HG03103 (cell line): ENCODE data around the gene ABCC9.

Experiments used
- ATAC-seq: cut with Tn5 transposase; IDR thresholded peaks from one replicate; pipeline ENCODE4 v1.9.1; 2021; ENCODE audit warnings: low read depth; ENCODE audit not compliant: unreplicated experiment

The ABCC9 gene

DNA sequence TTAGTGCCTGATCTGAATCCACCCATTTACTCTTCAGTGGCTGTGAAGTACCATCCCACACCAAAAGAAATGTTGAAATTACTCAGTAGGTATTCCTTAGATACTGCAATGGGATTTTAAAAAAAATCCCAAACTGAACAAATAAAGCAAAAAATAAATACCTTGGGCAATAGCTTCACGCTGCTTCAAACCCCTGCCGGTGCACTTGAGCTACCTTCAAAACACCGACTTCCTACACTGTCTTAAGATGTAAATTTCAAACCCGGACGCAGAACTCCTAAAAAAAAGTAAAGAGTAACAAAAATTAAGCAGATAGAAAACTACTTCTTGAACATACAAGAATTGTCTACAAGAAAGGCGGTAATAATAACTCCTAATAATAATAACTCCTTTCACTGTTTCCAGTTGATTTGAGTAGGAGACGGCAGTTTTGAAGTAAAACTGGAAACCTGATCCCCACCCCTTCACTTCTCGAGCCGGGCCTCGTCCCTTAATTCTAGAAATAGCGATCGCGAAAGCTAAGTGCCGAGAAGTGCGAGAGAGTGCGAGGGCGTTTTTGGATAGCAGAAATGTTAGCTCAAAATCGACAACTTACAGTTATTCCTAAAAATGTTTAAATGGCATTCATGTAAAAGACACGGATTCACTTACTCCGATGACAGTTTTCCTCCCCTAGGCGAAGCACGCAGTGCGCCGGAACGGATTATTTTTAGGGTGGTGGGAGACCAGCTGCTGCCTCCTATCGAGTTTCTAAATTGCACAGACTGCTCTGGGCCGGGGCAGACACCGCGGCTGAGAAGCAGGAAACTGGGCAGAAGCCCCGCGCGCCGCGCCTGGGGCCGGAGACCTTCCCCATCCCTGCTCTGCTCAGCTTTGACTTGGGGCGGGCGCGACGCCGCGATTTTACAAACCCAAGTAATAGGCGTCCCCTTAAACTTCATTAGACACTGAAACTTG is at the start of gene ABCC9:
ABCC9 (minus strand) TSS at position 878 of the 957 bp plus-strand sequence. CDS start 4,752 bp downstream, outside the sequence.
- no peak for ATAC-seq

DNA sequence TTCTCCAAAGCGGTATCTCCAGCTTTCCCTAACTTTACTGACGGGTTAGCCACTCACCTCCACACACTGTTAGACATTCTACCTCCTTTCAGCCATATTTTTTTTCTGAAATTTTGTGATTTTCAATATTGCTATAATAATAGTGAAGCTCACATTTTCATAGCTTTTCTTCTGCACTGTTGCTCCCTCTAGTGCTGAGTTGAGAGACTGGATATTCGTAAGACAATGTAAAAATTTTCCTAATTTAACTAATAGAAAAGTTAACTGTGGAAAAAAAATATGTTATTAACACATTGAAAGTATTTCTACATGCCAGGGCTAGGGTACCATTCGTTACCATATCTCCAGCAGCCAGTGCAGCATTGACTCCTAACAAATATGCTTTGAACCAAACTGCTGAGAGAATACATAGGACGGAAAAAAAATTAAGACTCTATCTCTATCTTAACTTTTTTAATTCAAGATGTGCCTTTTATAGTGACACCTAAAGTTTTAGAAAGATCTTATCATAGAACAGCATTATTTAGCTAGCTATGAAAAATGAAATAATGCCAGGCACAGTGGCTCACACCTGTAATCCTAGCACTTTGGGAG is 48.7 kb upstream of the ABCC9 start:
- ATAC-seq: no peak

DNA sequence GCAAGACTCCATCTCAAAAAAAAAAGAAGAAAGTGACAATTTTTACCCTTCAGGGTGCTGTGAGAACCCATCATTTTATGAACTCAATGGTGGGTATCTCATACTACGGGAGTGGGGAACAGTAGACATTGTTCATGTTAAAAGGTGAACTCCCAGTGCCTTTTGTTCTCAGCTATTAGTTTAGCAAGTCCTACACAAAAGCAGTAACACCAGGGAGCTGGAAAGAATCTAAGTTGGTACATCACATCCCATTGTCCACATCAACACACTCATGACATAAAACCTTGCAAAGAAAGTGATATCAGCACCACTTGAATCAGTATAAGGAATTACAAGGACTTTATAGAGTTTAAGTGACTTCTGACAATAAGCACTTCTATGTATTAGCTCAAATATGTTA is 47.4 kb upstream of the ABCC9 start:
- ATAC-seq: no peak

DNA sequence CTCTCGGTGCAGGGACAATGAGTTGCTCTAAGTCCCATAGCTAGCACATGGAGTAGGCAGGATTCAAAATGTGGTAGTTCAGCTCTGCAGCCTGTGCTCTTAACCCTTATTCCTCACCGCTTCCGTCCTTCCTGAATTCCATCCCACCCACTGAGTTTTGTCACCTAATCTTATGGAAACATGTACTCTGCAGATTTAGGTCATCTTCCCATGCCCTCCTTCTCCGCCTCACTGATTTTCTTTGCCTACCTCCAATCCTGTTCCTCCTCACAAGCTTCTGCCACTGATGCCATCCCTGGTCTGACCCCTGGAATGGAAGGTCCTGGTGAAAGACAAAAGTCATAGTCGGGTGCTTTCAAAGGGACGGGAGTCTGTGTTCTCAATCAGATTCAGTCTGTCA is 46.5 kb upstream of the ABCC9 start:
- ATAC-seq: no peak

DNA sequence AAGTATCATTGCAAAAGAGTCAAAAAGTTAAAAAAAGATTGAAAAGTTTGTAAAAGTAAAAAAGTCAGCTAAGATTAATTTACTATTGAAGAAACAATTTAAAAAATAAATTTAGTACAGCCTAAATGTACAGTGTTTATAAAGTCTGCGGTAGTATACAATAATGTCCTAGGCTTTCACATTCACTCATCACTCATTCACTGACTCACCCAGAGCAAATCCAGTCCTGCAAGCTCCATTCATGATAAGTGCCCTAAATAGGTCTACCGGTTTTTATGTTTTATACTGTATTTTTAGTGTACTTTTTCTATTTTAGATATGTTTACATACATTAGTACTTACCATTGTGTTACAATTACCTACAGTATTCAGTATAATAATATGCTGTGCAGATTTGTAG is 43.9 kb upstream of the ABCC9 start:
- no peak for ATAC-seq

GRCh38 chr12:21984375-21984774 is 43.1 kb upstream of the ABCC9 start:
- ATAC-seq: no peak

GRCh38 chr12:21983095-21983494 is 41.9 kb upstream of the ABCC9 start:
- no peak for ATAC-seq

DNA sequence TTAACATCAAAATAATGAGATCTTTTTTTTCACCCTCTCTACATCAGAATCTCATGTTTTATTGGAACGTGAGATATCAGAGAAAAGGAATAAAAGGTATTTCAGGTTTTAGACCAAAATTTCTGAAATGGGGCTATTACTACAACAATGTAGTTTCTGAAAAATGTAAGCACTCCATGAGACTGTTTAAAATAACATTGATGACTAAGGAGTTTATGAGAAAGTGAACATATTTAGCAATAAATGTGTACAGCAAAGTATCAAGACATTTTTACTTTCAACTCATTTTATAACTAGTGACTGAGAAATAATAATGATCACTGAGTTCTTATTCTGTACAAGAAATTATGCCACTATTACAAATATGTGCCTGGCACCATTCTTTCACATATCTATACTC is 39.3 kb upstream of the ABCC9 start:
- no peak for ATAC-seq

DNA sequence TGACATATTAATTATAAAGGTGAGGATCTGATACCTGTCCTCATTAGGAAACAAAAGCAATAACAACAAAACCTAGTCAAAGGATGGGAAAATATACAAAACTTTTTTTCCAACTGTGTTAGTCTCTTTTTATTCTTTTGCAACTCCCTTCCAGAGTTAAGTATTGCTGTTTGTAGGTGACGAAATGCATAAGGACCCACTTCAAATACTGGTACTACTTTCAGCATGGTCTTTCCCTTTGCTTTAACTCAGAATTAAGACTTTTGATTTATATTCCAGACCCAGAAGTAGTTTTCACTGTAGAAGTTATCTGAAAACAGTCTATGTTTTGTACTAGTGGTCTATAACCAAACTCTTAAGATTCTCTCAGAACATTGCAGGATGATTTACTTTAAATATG is 34.1 kb upstream of the ABCC9 start:
- no peak for ATAC-seq

GRCh38 chr12:21973221-21973620 is 32.0 kb upstream of the ABCC9 start:
- no peak for ATAC-seq

DNA sequence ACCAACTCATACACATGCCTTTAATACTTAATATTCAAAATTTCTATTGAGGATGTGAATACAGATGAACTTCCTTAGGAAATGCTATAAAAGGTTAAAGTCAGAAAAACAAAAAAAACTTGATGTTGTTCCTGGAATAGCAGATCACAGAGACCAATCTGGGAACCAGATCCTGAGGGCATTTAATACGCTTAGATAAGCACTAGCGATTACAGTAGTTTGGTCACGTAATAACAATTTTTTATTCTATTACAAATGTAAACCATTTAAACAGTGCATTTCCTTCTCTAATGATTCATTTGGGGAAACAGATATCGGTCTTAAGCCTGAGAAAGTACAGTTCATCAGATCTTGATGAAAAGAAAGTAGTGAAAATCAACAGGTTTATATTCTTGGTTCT is 30.8 kb upstream of the ABCC9 start:
- ATAC-seq: no peak

DNA sequence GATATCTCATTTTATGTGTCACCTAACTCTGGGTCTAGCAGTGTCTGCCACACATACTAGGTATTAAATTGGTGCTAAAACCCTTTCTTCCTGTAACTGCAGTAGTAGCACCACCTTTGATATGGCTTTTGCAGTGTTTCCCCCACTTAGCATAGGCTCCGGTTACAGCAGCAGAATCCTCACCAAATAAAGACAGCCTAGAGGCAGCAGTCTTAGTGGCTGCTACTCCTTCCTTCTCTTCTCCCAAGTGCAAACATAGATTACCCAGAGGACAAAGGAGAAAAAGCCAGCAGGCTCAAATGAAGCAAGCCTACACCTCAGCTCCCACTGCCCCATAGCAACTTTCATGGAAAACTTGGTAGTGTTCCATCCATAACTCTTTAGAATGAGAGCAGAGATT is 30.1 kb upstream of the ABCC9 start:
- ATAC-seq: no peak

- no peak for ATAC-seq
Measured at GRCh38 chr12:21962821-21963220, 21.6 kb upstream of the ABCC9 start.

GRCh38 chr12:21962236-21962635 is 21.0 kb upstream of the ABCC9 start:
- ATAC-seq: no peak

DNA sequence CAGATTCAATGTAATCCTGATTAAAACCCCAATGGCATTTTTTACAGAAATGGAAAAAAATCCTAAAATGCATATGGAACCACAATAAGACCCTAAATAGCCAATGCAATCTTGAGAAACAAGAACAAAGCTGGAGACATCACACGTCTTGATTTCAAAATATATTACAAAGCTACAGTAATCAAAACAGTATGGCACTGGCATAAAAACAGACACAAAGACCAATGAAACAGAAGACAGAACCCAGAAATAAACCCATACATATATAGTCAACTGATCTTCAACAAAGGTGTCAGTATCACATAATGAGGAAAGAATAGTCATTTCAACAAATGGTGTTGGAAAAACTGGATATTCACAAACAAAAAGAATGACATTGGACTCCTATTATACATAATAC is 9.4 kb upstream of the ABCC9 start:
- no peak for ATAC-seq

- ATAC-seq: no peak
Measured at GRCh38 chr12:21949036-21949435, 7.8 kb upstream of the ABCC9 start.

DNA sequence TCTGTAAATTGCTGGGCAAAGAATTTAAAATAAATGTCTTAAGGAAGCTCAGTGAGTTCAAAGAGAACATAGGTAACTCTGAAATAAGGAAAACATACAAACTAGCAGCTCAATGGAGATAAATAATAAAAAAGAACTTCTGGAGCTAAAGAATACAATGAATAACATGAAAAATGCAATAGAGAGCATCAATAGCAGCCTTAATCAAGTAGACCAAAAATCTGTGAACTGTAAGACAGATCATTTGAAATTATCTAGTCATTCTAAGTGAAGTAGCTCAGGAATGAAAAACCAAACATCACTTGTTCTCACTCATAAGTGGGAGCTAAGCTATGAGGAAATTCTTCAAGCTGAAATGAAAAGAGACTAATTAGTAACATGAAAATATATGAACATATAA is 5.8 kb upstream of the ABCC9 start:
- no peak for ATAC-seq

DNA sequence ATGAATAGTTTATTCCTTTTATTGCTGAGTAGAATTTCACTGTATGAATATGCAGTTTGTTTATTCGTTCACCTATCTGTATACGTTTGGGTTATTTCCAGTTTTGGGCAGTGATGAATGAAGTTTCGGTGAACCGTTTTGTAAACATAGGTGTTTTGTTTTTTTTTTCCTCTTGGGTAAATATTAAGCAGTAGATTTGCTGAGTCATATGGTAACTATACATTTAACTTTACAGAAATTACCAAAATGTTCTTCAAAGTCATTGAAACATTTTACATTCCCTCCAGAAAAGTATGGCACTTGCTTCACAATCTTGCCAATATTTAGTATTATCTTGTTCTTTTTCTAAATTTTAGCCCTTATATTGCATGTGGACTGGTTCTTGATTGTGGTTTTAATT is 3.8 kb upstream of the ABCC9 start:
- no peak for ATAC-seq

- no peak for ATAC-seq
Measured at GRCh38 chr12:21942377-21942703, 1.1 kb upstream of the ABCC9 start.

GRCh38 chr12:21941506-21942376 is 515 bp upstream of the ABCC9 start:
- ATAC-seq: no peak

GRCh38 chr12:21939435-21939834 is 1.8 kb downstream of the ABCC9 start:
- ATAC-seq: no peak
